DND-41 (cell line): Measurements from ENCODE around the gene TRIL.

Experiments
- CTCF ChIP-seq: IDR thresholded peaks from 2 replicates; pipeline ENCODE4 v1.5.1; 2012; ENCODE audit warnings: borderline replicate concordance, low read length, moderate library complexity, mild to moderate bottlenecking; ENCODE audit not compliant: poor library complexity, severe bottlenecking; ENCODE audit errors: extremely low read depth
- EZH2 ChIP-seq: IDR thresholded peaks from 3 replicates; pipeline ENCODE4 v1.6.1; 2012; ENCODE audit warnings: borderline replicate concordance, low read depth, mild to moderate bottlenecking, moderate library complexity, low read length, inconsistent platforms; ENCODE audit not compliant: severe bottlenecking

GRCh38 chr7:28931565-28931964 lies 26.6 kb downstream of the TRIL start:
- TF ChIP-seq CTCF (no peak), EZH2 (no peak)
